HG03558 (cell line): ENCODE data around the gene CTAG1B.
"Not testable (repeated sequence)": the region's sequence is repeated elsewhere in the genome, so short reads cannot be mapped to it uniquely, and the experiment has no call there.

Experiments
- ATAC-seq: cut with Tn5 transposase; IDR thresholded peaks from one replicate; pipeline ENCODE4 v1.9.1; 2021; ENCODE audit warnings: moderate number of reproducible peaks; ENCODE audit not compliant: unreplicated experiment; ENCODE audit errors: extremely low read depth

The CTAG1B gene

GRCh38 chrX:154619182-154619581 lies at the start of gene CTAG1B:
Gene CTAG1B (minus strand): TSS chrX:154619282. CDS start chrX:154619218, 64 bp downstream.
- ATAC-seq = not testable (repeated sequence)

- no peak for ATAC-seq
These were observed 42.8 kb upstream of the CTAG1B start for GRCh38 chrX:154661899-154662298.

GRCh38 chrX:154661170-154661569 lies 42.1 kb upstream of the CTAG1B start:
- no peak for ATAC-seq

- no peak for ATAC-seq
These were observed 41.5 kb upstream of the CTAG1B start for GRCh38 chrX:154660541-154660940.

- ATAC-seq = no peak
These were observed 39.9 kb upstream of the CTAG1B start for GRCh38 chrX:154658957-154659356.

GRCh38 chrX:154658187-154658586 lies 39.1 kb upstream of the CTAG1B start:
- ATAC-seq = no peak

GRCh38 chrX:154657226-154657805 lies 38.2 kb upstream of the CTAG1B start:
- no peak for ATAC-seq

- ATAC-seq = no peak
These were observed 36.7 kb upstream of the CTAG1B start for GRCh38 chrX:154655786-154656185.

GRCh38 chrX:154655346-154655745 lies 36.3 kb upstream of the CTAG1B start:
- no peak for ATAC-seq

- no peak for ATAC-seq
These were observed 35.8 kb upstream of the CTAG1B start for GRCh38 chrX:154654925-154655324.

- no peak for ATAC-seq
These were observed 35.3 kb upstream of the CTAG1B start for GRCh38 chrX:154654372-154654771.

- ATAC-seq = not testable (repeated sequence)
These were observed 34.3 kb upstream of the CTAG1B start, which contains the start of gene CTAG2 for GRCh38 chrX:154653413-154653812. Gene CTAG2 (minus strand): TSS chrX:154653579. CDS start chrX:154653515, 64 bp downstream.

- ATAC-seq = no peak
These were observed 33.9 kb upstream of the CTAG1B start for GRCh38 chrX:154653048-154653401.

- no peak for ATAC-seq
These were observed 33.4 kb upstream of the CTAG1B start for GRCh38 chrX:154652311-154653047.

GRCh38 chrX:154650221-154650510 lies 31.1 kb upstream of the CTAG1B start:
- ATAC-seq = no peak

GRCh38 chrX:154649503-154650220 lies 30.6 kb upstream of the CTAG1B start:
- no peak for ATAC-seq

- no peak for ATAC-seq
These were observed 29.8 kb upstream of the CTAG1B start for GRCh38 chrX:154648931-154649330.

GRCh38 chrX:154645745-154646378 lies 26.8 kb upstream of the CTAG1B start:
- ATAC-seq = not testable (repeated sequence)

GRCh38 chrX:154643708-154644107 lies 24.6 kb upstream of the CTAG1B start:
- ATAC-seq = not testable (repeated sequence)

GRCh38 chrX:154641740-154642139 lies 22.7 kb upstream of the CTAG1B start:
- not testable (repeated sequence) for ATAC-seq

- not testable (repeated sequence) for ATAC-seq
These were observed 14.6 kb upstream of the CTAG1B start for GRCh38 chrX:154633661-154634060.
